NCI-H187 (cell line): ENCODE results near the gene CNRIP1.

ENCODE experiments used
- DNase-seq, 2 experiments: peaks; one replicate each; lab custom pipeline; 2025; lab: John Stamatoyannopoulos, UW

Gene CNRIP1

GRCh38 chr2:68251187-68251854 is 68.4 kb downstream of the CNRIP1 start:
- peak; percentile 66 to 82 for DNase-seq

- DNase-seq: no peak
Measured at GRCh38 chr2:68250652-68251186, 69.0 kb downstream of the CNRIP1 start.

- DNase-seq: no peak
Measured at GRCh38 chr2:68250196-68250595, 69.6 kb downstream of the CNRIP1 start.

- no peak for DNase-seq
Measured at GRCh38 chr2:68248806-68249205, 70.9 kb downstream of the CNRIP1 start.

GRCh38 chr2:68248361-68248760 is 71.4 kb downstream of the CNRIP1 start:
- no peak for DNase-seq

- no peak for DNase-seq
Measured at GRCh38 chr2:68246396-68246795, 73.4 kb downstream of the CNRIP1 start.

GRCh38 chr2:68245672-68246071 is 74.1 kb downstream of the CNRIP1 start:
- DNase-seq: no peak

GRCh38 chr2:68245066-68245465 is 74.7 kb downstream of the CNRIP1 start:
- no peak for DNase-seq

GRCh38 chr2:68244456-68244855 is 75.3 kb downstream of the CNRIP1 start:
- DNase-seq: no peak
